ENCODE data around the gene PLOD1. TPM values are rescaled to one million over a fixed set of nuclear protein-coding genes. Genes with fewer than 3 reads are reported as not detected.

The PLOD1 gene
- total and polyA plus RNA-seq, 10 of the 15 experiments (the other 5 are each of a cell fraction or from before 2014, with no cell fraction given), result 10.6 to 42.6 (median 29.3) TPM

GRCh38 chr1:11907275-11908094 lies 27.0 kb upstream of the PLOD1 start:
- Histone ChIP-seq H2AFZ (ENCODE audit: control insufficient read depth, low read depth, low read length) (peak overlapping the region; percentile 89), H3K4me3 (no peak overlapping the region)
- FAIRE-seq, result peak; percentile 80
- TF ChIP-seq MTA2 (IDR thresholded peaks at IDR 0.05; ENCODE audit: low read depth), result 0 out of 2 replicates have a peak, but pooled peaks have one; percentile 27
- TF ChIP-seq ELK1 (IDR thresholded peaks at IDR 0.05; ENCODE audit: low read depth, low read length), result peak; percentile 99
- peak; percentile 75 for TF ChIP-seq ZBTB40 (IDR thresholded peaks at IDR 0.05; ENCODE audit: borderline replicate concordance)
- TF ChIP-seq SMC3 (IDR thresholded peaks at IDR 0.05; ENCODE audit: borderline replicate concordance, low read length), result peak; percentile 48; the same call in 1 of the 2 replicates
- peak; percentile 88 to 93; a peak in 3 of 4 replicates for TF ChIP-seq BHLHE40 (IDR thresholded peaks at IDR 0.05; ENCODE audit: borderline replicate concordance in 1 of 2, low read depth in 2 of 2, low read length in 1 of 2)
- TF ChIP-seq CTCF (IDR thresholded peaks at IDR 0.05 in 2 of 3, conservative IDR thresholded peaks at IDR 0.05 in 1 of 3; ENCODE audit: control insufficient read depth in 2 of 3, extremely low read depth in 1 of 3, insufficient read depth in 1 of 3, low read depth in 3 of 3, low read length in 3 of 3), result peak; percentile 59 to 71 (median 66); a peak in 5 of 6 replicates
- no peak for TF ChIP-seq BCLAF1 (IDR thresholded peaks at IDR 0.05)
- TF ChIP-seq RAD21 (IDR thresholded peaks at IDR 0.05; ENCODE audit: insufficient read depth, low read depth, low read length), result peak; percentile 48; the same call in 1 of the 2 replicates

More at GRCh38 chr1:11907275-11908094, 27.0 kb upstream of the PLOD1 start:
- in situ Hi-C loops (cut with MboI), result no loop called here
- ChIA-PET RAD21 (ENCODE audit: unreplicated experiment) (interaction anchor here (0.6 to 3.9 kb wide), 16 partner anchors 10 to 1477 kb away, joined by 3 to 34 read pairs (median 4); partner anchors contain the start of genes FBXO6, KIAA2013, MFN2 and MIIP), SMC1A (ENCODE audit: uncharacterized antibody, unreplicated experiment) (interaction anchor here (0.7 to 1.8 kb wide), 10 partner anchors 27 to 255 kb away, joined by 3 to 11 read pairs (median 4); partner anchors contain the start of genes MFN2, MIIP and PLOD1), CTCF (interaction anchor here (1.0 to 3.2 kb wide), 10 partner anchors 27 to 172 kb away, joined by 3 to 23 read pairs (median 4); partner anchors contain the start of genes MFN2 and PLOD1), POLR2A (interaction anchor here (0.6 to 3.9 kb wide), 15 partner anchors 18 to 171 kb away, joined by 3 to 37 read pairs (median 11); partner anchors contain the start of genes CLCN6, MFN2, MIIP and MTHFR)
- ATAC-seq, result peak; percentile 70
- peak; percentile 85 for DNase-seq (ENCODE audit: low read depth, low spot score)
- H3K27me3 ChIP-seq (replicated peaks in 1 of 2; ENCODE audit: control insufficient read depth in 2 of 2, insufficient read depth in 2 of 2, low read length in 1 of 2), result no peaks in the 10 kb centered on the region
- 8% methylated on average over 19 of the region's 19 CpGs for WGBS (ENCODE audit: insufficient coverage, insufficient replicate concordance, low lambda C conversion rate, missing lambda C conversion rate)
- no peaks in the 10 kb centered on the region for H3K9me3 ChIP-seq (replicated peaks; ENCODE audit: control insufficient read depth, insufficient read depth, low read length)
- no peaks in the 10 kb centered on the region for H3K36me3 ChIP-seq (ENCODE audit: control insufficient read depth in 2 of 2, insufficient read depth in 2 of 2, low read length in 1 of 2)
- no peaks in the 10 kb centered on the region for H4K20me1 ChIP-seq (ENCODE audit: control insufficient read depth, insufficient read depth)
- intact Hi-C loops (cut with micrococcal nuclease; ENCODE audit: unreplicated experiment), result loop anchor here (1.0 to 10.0 kb wide), 8 partner anchors 19 to 1433 kb away; partner anchors contain the start of genes DFFA, KIAA2013, MFN2 and PEX14
- no TSS peak for BruUV-seq (replicated peaks)
- H3K79me2 ChIP-seq (ENCODE audit: control insufficient read depth, insufficient read depth, low read length), result no peaks in the 10 kb centered on the region
- peak overlapping the region; percentile 93 for H3K9ac ChIP-seq (ENCODE audit: control insufficient read depth, insufficient read depth, low read length)
- H3K4me1 ChIP-seq (ENCODE audit: control insufficient read depth, insufficient read depth, low read length), result no peaks in the 10 kb centered on the region
- peak overlapping the region; percentile 100 for H3K27ac ChIP-seq (ENCODE audit: control insufficient read depth, insufficient read depth)
- peak overlapping the region; percentile 46; the same call in 1 of the 2 replicates for H3K4me2 ChIP-seq (ENCODE audit: control insufficient read depth, insufficient read depth)

Measured in GM12878 (cell line).